ENCODE measurements around the gene KHDRBS1. TPM values are rescaled to one million over a fixed set of nuclear protein-coding genes. Genes with fewer than 3 reads are reported as not detected.

Gene KHDRBS1
- total and polyA plus RNA-seq, 2 experiments from 2014 or later: 191 to 251 TPM

GRCh38 chr1:31987135-31987619 is 26.5 kb upstream of the KHDRBS1 start (continued):
- TF ChIP-seq, protein P1, sequence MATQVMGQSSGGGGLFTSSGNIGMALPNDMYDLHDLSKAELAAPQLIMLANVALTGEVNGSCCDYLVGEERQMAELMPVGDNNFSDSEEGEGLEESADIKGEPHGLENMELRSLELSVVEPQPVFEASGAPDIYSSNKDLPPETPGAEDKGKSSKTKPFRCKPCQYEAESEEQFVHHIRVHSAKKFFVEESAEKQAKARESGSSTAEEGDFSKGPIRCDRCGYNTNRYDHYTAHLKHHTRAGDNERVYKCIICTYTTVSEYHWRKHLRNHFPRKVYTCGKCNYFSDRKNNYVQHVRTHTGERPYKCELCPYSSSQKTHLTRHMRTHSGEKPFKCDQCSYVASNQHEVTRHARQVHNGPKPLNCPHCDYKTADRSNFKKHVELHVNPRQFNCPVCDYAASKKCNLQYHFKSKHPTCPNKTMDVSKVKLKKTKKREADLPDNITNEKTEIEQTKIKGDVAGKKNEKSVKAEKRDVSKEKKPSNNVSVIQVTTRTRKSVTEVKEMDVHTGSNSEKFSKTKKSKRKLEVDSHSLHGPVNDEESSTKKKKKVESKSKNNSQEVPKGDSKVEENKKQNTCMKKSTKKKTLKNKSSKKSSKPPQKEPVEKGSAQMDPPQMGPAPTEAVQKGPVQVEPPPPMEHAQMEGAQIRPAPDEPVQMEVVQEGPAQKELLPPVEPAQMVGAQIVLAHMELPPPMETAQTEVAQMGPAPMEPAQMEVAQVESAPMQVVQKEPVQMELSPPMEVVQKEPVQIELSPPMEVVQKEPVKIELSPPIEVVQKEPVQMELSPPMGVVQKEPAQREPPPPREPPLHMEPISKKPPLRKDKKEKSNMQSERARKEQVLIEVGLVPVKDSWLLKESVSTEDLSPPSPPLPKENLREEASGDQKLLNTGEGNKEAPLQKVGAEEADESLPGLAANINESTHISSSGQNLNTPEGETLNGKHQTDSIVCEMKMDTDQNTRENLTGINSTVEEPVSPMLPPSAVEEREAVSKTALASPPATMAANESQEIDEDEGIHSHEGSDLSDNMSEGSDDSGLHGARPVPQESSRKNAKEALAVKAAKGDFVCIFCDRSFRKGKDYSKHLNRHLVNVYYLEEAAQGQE (IDR thresholded peaks at IDR 0.05; ENCODE audit: unreplicated experiment): no peak
- no peak for TF ChIP-seq NANOG (IDR thresholded peaks at IDR 0.05; ENCODE audit: borderline replicate concordance)
- no peak for TF ChIP-seq ETS1 (IDR thresholded peaks at IDR 0.05)
- no peak for TF ChIP-seq CREB1 (CRISPR knock-in tag; IDR thresholded peaks at IDR 0.05; ENCODE audit: low read depth)
- no peak for TF ChIP-seq ZNF114 (CRISPR knock-in tag; IDR thresholded peaks at IDR 0.05)
- no peak for TF ChIP-seq EZH2phosphoT487 (IDR thresholded peaks at IDR 0.05; ENCODE audit: unreplicated experiment)
- TF ChIP-seq CTCF (conservative IDR thresholded peaks at IDR 0.05; ENCODE audit: low read depth in 2 of 2): no peak

DNA sequence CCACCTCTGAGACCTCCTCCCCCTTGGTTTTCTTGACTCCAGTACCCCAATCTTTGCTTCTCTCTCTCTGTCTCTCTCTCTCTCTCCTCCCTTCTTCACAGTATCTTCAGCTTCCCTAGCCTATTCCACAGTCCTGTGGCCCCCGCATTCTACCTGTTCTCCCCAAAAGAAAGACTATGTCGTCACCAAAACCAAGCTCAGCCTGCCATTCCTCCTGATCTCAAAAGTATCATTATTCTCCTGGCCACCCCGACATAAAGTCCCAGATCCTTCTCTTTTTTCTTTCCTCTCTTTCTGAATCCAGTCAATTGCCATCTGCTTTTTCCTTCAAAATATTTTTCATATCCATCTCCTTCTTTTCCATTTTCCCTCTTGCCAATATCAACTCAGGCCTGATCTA is 23.7 kb upstream of the KHDRBS1 start:
- no peaks in the 10 kb centered on the region for H3K27me3 ChIP-seq (ENCODE audit: insufficient read depth)
- peaks cover 10% of the 10 kb centered on the region for H3K4me1 ChIP-seq (ENCODE audit: insufficient read depth)
- Mint-ChIP-seq H3K9me3 (no peaks in the 10 kb centered on the region; the same call in 2 of the 3 replicates), H3K27me3 (ENCODE audit: insufficient read depth, low read depth, poor library complexity) (peaks cover 11% of the 10 kb centered on the region), H3K4me3 (no peak overlapping the region), H3K27ac (no peak overlapping the region), H3K4me1 (peaks cover 18% of the 10 kb centered on the region), H3K36me3 (ENCODE audit: low read depth) (no peaks in the 10 kb centered on the region; the same call in 2 of the 3 replicates)
- H3K4me2 ChIP-seq: no peak overlapping the region
- no peak overlapping the region for H3K4me3 ChIP-seq
- ATAC-seq (no peak), DNase-seq (ENCODE audit: low spot score) (no peak)
- TF ChIP-seq STAT1 (IDR thresholded peaks at IDR 0.05; ENCODE audit: unreplicated experiment): no peak
- H3K9me2 ChIP-seq (ENCODE audit: insufficient read depth): no peaks in the 10 kb centered on the region; the same call in 1 of the 2 replicates
- no peak overlapping the region for H2AFZ ChIP-seq
- no peaks in the 10 kb centered on the region for H3K79me2 ChIP-seq (replicated peaks; ENCODE audit: insufficient read depth)
- H3F3A ChIP-seq (replicated peaks; ENCODE audit: low read depth): 0 out of 2 replicates have a peak, but pooled peaks cover 4% of the 10 kb centered on the region
- H3K27ac ChIP-seq (ENCODE audit: low read depth): no peak overlapping the region
- no peaks in the 10 kb centered on the region for H3K36me3 ChIP-seq (ENCODE audit: insufficient read depth)
- no peaks in the 10 kb centered on the region for H4K20me1 ChIP-seq (replicated peaks; ENCODE audit: insufficient read depth)

Data from GM23338 (cell line).